ENCODE measurements around the gene MRRF.

Gene MRRF

DNA sequence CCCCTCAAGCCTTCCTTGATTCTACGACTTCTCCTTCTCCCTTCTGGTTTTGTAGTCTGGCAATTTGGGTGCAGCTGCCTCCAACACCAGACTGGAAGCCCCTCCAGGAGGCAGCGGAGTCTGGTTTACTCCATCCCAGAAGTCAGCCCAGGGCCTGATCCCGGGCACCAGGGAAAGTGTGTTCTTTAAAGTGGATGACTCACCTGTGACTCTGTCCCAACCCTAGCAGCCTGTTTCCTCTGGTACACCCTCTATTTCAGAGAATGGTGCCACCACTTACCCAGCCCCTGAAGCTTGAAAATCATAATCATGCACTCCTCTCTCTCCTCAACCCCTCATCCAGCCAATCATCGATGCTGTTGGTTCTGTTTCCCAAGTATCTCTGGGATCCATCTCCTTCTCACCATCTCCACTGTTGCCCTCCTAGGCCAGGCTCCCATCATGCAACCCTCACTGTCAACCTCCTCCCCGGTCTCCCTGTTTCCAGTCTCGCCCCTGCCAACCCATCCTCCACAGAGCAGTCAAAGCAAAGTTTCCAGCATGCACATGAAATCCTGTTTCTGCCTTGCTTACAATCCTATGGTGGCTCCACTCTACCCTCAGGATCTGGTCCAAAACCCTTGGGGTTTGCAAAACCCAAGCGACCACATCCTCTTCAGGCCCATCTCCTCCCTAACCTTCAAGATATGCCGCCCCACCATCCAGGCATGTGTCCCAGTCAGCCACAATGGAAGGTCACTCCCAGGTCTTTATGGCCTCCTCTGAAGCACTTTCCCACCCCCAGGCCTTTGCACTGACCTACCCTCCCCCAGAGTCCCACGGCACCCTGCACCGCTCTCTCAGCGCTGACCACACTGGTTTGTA lies 46.4 kb upstream of the MRRF start:
- H3K27ac ChIP-seq: no peak overlapping the region
- no peak overlapping the region for H3K4me3 ChIP-seq
- peaks cover 0 to 55% (median 27%) of the 10 kb centered on the region in 4 donors for H3K4me1 ChIP-seq
- H3K9me3 ChIP-seq: no peaks in the 10 kb centered on the region
- DNase-seq: no peak
- peaks cover 8 to 96% of the 10 kb centered on the region in 2 donors for H3K27me3 ChIP-seq
- H3K36me3 ChIP-seq: no peaks in the 10 kb centered on the region
- TF ChIP-seq, protein P1, sequence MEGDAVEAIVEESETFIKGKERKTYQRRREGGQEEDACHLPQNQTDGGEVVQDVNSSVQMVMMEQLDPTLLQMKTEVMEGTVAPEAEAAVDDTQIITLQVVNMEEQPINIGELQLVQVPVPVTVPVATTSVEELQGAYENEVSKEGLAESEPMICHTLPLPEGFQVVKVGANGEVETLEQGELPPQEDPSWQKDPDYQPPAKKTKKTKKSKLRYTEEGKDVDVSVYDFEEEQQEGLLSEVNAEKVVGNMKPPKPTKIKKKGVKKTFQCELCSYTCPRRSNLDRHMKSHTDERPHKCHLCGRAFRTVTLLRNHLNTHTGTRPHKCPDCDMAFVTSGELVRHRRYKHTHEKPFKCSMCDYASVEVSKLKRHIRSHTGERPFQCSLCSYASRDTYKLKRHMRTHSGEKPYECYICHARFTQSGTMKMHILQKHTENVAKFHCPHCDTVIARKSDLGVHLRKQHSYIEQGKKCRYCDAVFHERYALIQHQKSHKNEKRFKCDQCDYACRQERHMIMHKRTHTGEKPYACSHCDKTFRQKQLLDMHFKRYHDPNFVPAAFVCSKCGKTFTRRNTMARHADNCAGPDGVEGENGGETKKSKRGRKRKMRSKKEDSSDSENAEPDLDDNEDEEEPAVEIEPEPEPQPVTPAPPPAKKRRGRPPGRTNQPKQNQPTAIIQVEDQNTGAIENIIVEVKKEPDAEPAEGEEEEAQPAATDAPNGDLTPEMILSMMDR (IDR thresholded peaks at IDR 0.05): no peak
- intact Hi-C loops (cut with DNase I; ENCODE audit: low total_unique reads): no loop called here

DNA sequence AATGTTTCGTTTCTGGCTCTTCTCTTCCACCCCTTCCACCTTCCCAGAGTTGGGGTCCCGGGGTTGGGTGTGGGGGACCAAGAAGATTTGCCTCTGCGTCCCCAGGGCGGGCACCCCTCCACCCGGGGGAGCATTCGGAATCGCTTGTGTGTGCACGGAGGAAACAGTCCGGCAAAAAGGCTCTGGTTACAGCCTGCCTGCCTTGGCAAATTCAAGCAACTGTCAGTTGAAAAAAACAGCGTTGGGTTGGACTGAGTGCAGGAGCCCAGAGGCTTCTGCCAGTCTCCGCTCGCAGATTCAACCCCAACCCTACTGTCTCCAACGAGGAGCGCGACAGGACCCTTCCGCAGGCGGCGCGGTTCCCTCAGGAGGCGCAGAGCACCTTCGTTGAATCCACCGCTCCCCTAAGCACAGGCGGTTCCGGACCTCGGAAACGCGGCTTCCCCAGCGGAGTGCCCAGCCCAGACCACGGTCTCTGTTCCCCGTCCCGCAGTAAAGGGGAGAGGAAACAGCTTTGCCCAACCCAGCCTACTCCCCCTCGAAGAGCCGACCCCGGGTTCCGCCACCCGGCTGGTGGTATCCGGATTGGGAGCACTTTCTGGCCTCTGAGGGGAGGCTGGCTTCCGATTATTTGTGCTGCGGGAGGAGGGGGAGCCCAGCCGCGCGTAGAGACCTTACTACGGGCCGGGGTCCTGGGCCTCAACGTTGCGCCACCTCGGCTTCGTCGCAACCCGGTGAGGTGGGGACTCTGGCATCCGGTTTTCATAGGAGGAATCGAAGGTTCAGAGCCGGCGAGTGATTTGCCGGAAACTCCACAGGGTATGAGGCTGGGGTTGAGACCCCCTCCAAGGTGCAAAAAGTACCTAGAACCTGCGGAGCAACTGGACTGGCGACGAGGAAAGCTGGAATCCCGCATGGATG lies 45.5 kb upstream of the MRRF start:
- TF ChIP-seq, protein P1 (IDR thresholded peaks at IDR 0.05): no peak
- Histone ChIP-seq H3K4me3 (peak overlapping the region in 1 of 2 donors; percentile 25), H3K27ac (no peak overlapping the region), H3K27me3 (peaks cover 0 to 95% of the 10 kb centered on the region in 2 donors), H3K4me1 (peaks cover 0 to 46% (median 19%) of the 10 kb centered on the region in 4 donors), H3K36me3 (no peaks in the 10 kb centered on the region), H3K9me3 (no peaks in the 10 kb centered on the region)
- intact Hi-C loops (cut with DNase I; ENCODE audit: low total_unique reads): no loop called here
- no peak for DNase-seq

DNA sequence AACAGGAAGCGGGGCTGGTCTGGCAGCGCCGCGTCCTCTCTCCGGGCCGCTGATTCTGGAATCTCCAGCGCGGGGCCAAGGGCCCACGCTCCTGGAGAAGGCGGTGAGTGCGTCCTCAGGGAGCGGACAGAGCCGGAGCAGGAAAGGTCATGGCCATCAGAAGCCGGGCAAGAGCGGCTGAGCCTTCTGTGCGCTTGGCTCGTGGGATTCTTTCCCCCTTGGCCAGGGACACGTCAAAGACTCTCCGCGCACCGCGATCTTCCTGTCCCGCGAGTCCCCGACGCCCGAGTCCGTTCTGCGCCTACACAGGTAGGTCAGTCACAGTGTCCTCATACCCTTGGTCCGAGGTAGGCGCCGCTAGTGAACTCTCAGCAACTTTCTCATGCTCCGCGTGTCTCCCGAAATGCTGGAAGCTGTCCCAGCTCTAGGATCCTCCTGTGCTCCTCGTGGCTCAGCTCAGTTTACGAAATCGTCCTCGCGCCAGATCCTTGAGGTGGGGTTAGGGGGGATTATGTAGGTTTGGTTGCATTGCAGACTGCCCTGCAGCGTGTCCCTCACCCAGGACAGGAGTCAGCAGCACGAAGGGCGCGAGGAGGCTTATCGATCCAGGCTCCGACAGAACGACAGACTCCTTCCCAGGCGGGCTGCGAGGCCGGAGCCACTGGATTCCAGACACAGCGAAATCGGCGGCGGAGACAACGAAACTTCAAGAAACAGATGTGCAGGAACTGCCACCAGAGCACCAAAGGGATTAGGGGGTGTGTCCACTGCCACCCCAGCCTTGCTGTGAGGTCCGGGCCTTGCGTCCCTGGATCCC lies 44.6 kb upstream of the MRRF start:
- no peak for DNase-seq
- H3K27ac ChIP-seq: no peak overlapping the region
- H3K9me3 ChIP-seq: no peaks in the 10 kb centered on the region
- intact Hi-C loops (cut with DNase I; ENCODE audit: low total_unique reads): no loop called here
- TF ChIP-seq, protein P1 (IDR thresholded peaks at IDR 0.05): no peak
- peak overlapping the region in 1 of 2 donors; percentile 25 for H3K4me3 ChIP-seq
- no peaks in the 10 kb centered on the region for H3K36me3 ChIP-seq
- peaks cover 0 to 41% (median 18%) of the 10 kb centered on the region in 4 donors for H3K4me1 ChIP-seq
- peaks cover 0 to 96% of the 10 kb centered on the region in 2 donors for H3K27me3 ChIP-seq

DNA sequence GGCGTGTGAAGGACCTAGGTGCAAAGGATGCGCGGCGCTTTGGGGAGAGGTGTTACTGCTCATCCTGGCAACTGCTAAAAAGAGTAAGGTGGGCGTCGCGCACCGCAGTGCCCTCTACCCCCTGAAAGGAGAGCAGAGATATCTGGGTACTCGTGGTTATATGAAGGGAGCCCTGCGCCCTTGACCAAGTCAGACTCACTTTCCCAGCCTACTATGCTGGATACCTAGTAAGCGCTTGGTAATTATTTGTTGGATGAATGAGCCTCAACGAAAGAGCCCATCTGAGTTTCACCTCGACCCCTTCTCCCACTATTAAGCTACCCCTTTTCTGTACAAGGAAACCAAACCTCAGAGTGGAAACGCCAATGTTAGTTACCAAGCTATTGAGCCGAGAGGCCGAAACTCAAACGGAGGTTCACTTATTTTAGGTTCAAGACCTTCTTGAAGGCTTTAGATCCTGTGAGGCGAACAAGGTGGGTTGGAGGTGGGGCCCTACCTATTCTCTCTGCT lies 44.0 kb upstream of the MRRF start:
- TF ChIP-seq, protein P1 (IDR thresholded peaks at IDR 0.05): no peak
- Histone ChIP-seq H3K36me3 (no peaks in the 10 kb centered on the region), H3K9me3 (no peaks in the 10 kb centered on the region), H3K4me1 (peaks cover 0 to 43% (median 19%) of the 10 kb centered on the region in 4 donors), H3K27ac (no peak overlapping the region), H3K4me3 (no peak overlapping the region), H3K27me3 (peaks cover 0 to 96% of the 10 kb centered on the region in 2 donors)
- DNase-seq: no peak
- intact Hi-C loops (cut with DNase I; ENCODE audit: low total_unique reads): no loop called here
